ENCODE measurements around the gene NOL6.
"Not testable (repeated sequence)": the region's sequence is repeated elsewhere in the genome, so short reads cannot be mapped to it uniquely, and the experiment has no call there.

GRCh38 chr9:33511184-33511517, 37.4 kb upstream of the NOL6 start:
- not testable (repeated sequence) for TF ChIP-seq CTCF (optimal IDR thresholded peaks at IDR 0.05 in 1 of 3, IDR thresholded peaks at IDR 0.05 in 1 of 3, conservative IDR thresholded peaks at IDR 0.05 in 1 of 3; ENCODE audit: extremely low read depth in 1 of 3, insufficient read depth in 2 of 3, low read length in 3 of 3); EZH2 (IDR thresholded peaks at IDR 0.05; ENCODE audit: low read length)
